GM19023 (cell line): Measurements from ENCODE around the gene LUZP2.

Experiments used
- ATAC-seq: cut with Tn5 transposase; IDR thresholded peaks from one replicate; pipeline ENCODE4 v1.9.1; 2021; ENCODE audit warnings: mild to moderate bottlenecking, moderate library complexity; ENCODE audit not compliant: unreplicated experiment

Gene LUZP2

DNA sequence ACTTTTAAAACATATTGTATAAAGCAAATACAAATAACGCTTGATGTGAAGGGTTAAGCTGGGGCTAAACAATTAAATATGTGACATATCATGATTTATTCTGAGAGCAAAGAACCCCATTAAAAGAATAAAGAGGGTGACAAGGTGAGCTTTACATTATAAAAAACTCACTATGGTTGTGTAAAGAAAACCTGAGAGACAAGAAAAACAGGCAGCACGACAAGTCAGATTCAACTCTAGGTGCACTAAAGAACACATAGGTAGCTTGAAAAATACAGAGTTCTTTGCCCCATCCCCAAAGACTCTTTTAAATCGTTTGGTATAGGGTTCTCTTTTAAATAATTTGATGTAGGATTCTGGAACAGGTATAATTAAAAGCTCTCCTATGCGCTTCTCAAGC is 63.5 kb downstream of the LUZP2 start:
- no peak for ATAC-seq

GRCh38 chr11:24567380-24567779 is 70.5 kb downstream of the LUZP2 start:
- ATAC-seq = no peak

- ATAC-seq = no peak
These were observed 75.5 kb downstream of the LUZP2 start for GRCh38 chr11:24572376-24572775.

DNA sequence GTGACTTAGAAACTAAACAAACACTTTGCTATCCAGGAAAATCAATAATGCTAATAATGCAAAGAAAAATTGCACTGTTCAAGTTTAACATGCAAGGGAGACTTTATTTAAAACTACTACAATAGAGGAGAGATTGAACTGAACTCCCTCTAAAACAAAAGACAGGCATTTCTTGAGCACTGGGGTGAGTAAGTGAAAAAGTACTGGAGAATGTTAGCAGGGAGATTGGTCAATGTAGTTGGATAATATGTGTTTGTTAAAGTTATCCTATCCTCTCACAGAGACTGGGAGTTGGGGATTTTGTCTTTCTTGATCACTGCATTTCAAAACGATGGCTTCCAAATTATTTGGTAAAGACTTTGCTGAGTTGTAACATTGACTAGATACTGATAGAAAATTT is 77.6 kb downstream of the LUZP2 start:
- ATAC-seq = no peak

GRCh38 chr11:24575392-24575791 is 78.5 kb downstream of the LUZP2 start:
- no peak for ATAC-seq

- ATAC-seq = no peak
These were observed 88.3 kb downstream of the LUZP2 start for GRCh38 chr11:24585192-24585591.

DNA sequence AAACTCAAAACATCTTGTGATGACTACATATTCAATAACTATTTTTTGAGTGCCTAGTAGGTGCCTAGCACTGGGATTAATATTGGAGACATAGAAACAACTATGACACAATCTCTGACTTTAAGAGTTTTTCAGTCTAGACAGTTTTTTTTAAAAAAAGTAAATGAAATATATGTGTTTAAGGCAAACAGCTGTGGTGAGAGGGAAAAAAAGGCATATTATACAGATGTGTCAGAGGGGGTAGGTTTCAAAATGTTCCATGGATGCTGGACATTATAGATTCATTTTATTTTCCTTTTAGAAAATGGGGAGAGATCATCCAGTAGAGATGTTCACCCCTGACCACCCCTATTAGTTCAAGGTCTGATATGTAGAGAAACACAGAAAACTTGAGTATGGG is 90.8 kb downstream of the LUZP2 start:
- no peak for ATAC-seq

GRCh38 chr11:24588081-24588480 is 91.2 kb downstream of the LUZP2 start:
- no peak for ATAC-seq

- no peak for ATAC-seq
These were observed 92.2 kb downstream of the LUZP2 start for GRCh38 chr11:24589064-24589463.

- ATAC-seq = no peak
These were observed 94.4 kb downstream of the LUZP2 start for GRCh38 chr11:24591283-24591682.

DNA sequence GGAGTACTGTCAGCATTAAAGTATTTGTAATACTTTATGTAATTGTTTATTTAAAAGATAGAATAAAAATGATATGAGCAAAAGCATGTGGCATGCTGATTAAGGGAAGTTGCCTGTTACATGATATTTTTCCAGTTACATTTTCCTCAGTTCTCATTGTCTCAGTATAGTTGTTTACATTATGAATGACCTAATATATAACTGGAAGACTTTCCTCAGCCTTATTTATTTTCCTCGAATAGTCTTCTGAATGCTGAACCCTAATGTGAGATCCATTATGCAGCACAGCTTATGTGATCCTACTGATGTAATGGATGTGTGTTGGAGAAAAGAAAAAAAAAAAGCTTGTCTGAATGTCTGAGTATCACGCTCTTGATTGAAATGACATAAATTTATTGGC is 95.5 kb downstream of the LUZP2 start:
- no peak for ATAC-seq

- no peak for ATAC-seq
These were observed 96.5 kb downstream of the LUZP2 start for GRCh38 chr11:24593332-24593731.

DNA sequence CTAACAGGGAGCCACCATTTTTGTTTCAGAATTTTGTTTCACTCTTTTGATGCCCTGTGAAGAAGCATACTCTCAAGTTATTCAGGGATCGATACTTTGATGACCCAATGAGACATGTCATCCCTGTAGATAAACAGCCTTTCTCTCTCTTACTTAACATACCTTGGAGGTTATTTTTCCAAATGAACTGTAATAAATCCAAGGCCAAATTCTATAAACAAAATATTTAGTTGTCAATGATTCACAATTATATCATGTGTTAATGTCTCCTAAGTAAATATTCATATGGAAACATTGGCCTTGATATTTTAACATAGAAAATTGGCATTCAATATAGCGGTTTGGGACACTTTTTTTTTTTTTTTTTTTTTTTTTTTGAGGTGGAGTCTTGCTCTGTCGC is 97.5 kb downstream of the LUZP2 start:
- no peak for ATAC-seq

DNA sequence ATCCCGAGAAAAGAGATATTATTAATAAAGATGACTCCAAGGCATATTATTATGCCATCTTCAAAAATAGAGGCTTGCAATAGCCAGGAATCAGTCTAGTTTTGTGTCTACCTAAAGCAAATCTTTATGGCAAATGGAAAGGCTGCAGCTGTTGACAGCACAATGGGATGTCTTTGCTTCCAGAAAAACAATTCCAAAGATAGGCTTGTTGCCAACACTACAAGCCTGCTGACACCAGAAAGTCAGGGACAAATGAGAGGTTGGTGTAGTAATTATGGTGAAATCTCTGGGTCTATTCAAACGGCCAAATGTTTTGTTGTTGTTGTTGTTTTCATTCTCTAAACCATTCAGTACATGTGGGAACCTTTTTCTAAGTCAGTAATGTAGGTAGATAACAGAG is 101.8 kb downstream of the LUZP2 start:
- no peak for ATAC-seq

DNA sequence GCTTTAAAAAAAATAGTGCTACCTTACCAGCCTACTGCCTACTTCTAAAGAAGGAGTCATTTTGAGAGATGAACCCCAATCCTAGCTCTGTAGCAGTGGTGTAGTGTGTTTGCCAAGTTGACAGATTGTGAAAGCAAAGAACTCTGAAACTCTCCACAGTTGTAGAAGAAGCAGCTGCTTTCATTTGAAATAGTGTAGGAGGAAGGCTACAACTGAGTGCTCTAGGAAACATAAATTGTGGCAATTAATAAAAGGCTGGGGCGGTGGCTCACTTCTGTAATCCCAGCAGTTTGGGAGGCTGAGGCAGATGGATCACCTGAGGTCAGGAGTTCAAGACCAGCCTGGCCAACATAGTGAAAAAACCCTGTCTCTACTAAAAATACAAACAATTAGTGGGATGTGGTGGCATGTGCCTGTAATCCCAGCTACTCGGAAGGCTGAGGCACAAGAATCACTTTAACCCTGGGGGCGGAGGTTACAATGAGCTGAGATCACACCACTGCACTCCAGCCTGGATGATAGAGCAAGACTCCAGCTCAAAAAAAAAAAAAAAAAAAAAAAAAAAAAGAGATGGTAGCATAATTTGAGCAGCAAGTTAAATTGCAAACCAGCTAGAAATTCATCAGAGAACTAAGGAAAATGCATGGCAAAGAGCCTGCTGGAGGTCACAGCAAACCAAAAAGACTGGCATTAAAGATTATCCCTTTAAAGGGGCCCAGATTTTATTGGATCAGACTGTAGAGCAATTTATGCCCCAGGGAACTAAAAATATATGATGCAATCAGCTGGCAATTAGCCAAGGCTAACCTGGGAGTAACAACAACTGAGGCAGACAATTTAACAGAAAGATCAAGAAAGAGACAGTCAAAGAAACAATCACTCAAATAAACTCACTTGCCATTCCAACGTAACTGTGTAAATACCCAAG is 112.6 kb downstream of the LUZP2 start:
- ATAC-seq = no peak

DNA sequence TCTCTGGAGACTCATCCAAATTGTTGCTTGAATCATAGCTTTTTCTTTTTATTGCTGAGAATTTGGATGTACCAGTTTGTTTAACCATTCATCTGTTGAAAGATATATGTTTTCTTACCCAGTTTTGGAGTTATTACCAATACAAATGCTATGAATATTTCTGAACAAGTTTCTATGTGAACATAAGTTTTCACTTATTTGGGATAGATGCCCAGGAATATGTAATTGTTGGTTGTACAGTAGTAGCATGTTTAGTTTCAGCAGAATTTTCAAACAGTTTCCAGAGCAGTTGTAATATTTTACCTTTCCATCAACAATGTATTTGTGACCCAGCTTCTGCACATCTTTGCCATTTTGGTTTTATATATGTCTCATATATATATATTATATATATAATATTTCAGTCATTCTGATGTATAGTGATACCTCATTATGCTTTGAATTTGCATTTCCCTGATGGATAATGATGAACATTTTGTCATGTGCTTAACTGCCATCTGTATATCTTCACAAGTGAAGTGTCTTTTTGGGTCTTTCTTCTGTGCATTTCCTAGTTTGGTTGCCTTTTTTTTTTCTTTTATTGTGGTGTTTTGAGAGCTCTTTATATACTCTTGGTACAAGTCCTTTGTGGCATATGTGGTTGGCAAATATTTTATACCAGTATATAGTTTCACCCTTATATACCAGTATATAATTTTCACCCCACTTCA is 118.8 kb downstream of the LUZP2 start:
- ATAC-seq = no peak

GRCh38 chr11:24617856-24618255 is 121.0 kb downstream of the LUZP2 start:
- no peak for ATAC-seq

DNA sequence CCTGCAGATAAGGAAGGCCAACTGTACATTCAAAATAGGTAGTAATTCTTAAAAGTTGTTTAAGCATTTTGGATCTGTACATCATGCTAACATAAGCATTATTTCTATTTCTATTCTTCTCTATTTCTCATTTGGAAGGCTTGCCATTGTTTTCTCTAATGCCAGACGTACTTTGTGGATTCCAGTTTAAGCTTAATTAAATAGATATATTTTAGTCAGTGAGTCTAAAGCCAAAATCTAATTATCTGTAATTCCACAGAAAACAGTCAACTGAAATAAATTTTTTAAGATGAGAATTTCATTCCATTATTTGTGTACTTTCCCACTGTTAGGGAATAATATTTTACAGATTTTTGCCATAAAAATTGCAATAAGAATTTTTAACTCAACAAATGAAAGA is 123.0 kb downstream of the LUZP2 start:
- no peak for ATAC-seq

DNA sequence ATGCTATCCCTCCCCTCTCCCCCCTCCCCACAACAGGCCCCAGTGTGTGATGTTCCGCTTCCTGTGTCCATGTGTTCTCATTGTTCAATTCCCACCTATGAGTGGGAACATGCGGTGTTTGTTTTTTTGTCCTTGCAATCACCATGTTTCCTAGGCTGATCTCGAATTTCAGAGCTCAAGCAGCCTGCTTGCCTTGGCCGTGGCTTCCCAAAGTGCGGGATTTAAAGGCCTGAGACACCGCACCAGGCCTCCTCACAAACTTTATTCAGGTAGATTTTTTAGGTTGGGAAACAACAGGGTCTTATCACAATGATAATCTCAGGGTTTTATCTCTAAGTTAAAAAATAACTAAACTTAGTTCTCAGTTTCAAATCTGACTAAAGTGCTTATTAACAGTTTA is 125.4 kb downstream of the LUZP2 start:
- no peak for ATAC-seq

DNA sequence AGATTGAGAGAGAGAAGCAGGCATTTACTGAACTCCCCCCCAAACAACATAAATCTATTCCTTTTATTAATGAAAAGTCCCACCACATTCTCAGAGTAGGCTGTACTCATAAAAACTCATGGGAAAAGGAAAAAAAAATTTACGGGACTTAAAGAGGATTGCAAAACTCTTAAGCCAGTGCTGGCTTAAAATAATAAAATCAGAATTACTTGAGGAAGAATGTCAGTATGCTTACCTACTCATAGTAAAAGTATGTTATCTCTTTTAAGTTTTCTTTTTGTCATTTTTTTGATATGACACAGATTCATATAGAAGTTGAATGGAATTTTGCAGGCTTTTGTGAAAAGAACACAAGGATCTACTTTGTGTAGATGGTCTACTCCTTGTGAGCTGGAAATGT is 126.3 kb downstream of the LUZP2 start:
- no peak for ATAC-seq

DNA sequence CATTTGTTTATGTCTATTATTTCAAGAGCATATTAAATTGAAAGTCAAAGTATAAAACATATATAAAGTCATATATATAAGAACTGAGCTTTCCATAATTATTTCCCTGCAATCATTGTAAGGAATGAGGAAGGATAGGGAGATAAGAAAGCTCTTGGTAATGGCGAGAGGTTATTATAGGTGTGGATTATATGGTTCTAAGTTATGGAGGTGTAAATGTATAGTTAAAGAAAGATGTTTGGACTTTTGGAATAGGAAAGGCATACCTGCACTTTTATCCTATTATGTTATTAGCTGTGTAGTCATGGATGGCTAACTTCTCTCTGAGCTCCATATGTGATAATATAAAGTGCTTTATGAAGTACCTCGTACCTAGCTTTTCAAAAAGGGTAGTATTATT is 127.6 kb downstream of the LUZP2 start:
- no peak for ATAC-seq

DNA sequence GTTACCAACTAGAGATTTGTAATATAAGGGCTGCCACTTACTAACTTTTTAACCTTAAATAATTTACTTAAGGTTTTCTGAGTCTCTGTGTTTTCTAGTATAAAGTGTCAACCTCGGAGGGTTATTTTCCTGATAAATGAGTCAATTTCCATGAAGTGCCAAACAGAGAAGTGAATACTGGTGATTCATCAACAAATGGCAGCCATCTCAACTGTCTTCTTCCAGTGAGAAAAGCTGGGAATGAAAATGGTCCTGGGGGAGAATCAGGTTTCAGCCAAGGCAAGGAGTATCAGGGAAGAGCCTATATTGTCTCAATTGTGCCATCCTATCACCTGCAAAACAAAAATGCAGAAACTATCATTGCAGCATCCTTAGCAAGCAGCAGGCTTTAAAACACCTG is 129.1 kb downstream of the LUZP2 start:
- no peak for ATAC-seq
